ENCODE data around the gene HLCS.

Gene HLCS

DNA sequence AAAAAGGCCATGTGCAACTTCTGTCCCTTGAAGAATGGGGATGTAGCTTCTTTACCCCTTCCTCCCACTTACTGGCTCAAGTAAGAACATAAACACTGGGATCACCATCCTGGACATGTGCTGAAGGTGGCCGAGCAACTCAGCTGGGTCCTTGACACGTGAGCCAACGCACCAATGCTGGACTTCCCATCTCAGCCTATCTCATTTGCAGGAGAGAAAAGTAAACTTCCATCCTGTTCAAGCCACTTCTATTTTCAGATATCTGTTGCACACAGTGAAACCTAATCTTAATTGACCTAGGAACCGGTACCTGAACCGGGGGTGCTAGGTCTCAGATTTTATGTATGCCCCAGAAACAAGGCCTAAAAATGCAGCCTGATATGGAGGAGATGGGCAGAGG, 75.3 kb downstream of the HLCS start:
- no peaks in the 10 kb centered on the region for H3K4me1 ChIP-seq
- H3K27me3 ChIP-seq = no peaks in the 10 kb centered on the region
- H3K27ac ChIP-seq = no peak overlapping the region
- TF ChIP-seq, protein P1, sequence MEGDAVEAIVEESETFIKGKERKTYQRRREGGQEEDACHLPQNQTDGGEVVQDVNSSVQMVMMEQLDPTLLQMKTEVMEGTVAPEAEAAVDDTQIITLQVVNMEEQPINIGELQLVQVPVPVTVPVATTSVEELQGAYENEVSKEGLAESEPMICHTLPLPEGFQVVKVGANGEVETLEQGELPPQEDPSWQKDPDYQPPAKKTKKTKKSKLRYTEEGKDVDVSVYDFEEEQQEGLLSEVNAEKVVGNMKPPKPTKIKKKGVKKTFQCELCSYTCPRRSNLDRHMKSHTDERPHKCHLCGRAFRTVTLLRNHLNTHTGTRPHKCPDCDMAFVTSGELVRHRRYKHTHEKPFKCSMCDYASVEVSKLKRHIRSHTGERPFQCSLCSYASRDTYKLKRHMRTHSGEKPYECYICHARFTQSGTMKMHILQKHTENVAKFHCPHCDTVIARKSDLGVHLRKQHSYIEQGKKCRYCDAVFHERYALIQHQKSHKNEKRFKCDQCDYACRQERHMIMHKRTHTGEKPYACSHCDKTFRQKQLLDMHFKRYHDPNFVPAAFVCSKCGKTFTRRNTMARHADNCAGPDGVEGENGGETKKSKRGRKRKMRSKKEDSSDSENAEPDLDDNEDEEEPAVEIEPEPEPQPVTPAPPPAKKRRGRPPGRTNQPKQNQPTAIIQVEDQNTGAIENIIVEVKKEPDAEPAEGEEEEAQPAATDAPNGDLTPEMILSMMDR (IDR thresholded peaks at IDR 0.05) = no peak
- H3K4me3 ChIP-seq = no peak overlapping the region
- H3K9me3 ChIP-seq = no peaks in the 10 kb centered on the region
- peaks cover 0 to 43% (median 14%) of the 10 kb centered on the region in 3 donors for H3K36me3 ChIP-seq
- no peak for DNase-seq
- intact Hi-C loops (cut with DNase I; ENCODE audit: low total_unique reads) = no loop called here

- Histone ChIP-seq H3K9me3 (no peaks in the 10 kb centered on the region), H3K27me3 (no peaks in the 10 kb centered on the region), H3K27ac (no peak overlapping the region), H3K4me3 (no peak overlapping the region), H3K36me3 (peaks cover 0 to 33% (median 11%) of the 10 kb centered on the region in 3 donors), H3K4me1 (no peaks in the 10 kb centered on the region)
- DNase-seq = no peak
- intact Hi-C loops (cut with DNase I; ENCODE audit: low total_unique reads) = no loop called here
- TF ChIP-seq, protein P1 (IDR thresholded peaks at IDR 0.05) = no peak
Observed at GRCh38 chr21:36890086-36890485, 76.4 kb downstream of the HLCS start.

DNA sequence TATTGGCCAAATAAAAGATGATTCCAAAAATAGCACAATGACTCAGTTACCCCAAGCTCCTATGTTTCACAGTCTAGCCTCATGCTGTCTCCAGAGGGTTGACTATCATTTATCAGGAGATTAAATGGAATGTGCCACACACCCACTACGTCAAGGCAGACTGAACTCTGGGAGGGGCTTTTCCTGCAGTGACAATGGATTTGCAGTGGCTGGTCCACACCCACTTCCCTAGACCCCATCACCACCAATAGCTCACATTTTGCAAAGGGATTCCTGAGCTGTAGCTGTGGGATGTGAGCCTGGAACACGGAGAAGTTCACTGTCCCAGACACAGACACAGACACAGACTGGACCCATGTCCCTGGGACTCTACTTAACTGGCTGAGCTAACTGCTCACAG, 77.1 kb downstream of the HLCS start:
- Histone ChIP-seq H3K9me3 (no peaks in the 10 kb centered on the region), H3K36me3 (peaks cover 0 to 28% (median 6%) of the 10 kb centered on the region in 3 donors), H3K4me1 (no peaks in the 10 kb centered on the region), H3K27me3 (no peaks in the 10 kb centered on the region), H3K27ac (no peak overlapping the region), H3K4me3 (no peak overlapping the region)
- intact Hi-C loops (cut with DNase I; ENCODE audit: low total_unique reads) = no loop called here
- DNase-seq = no peak
- TF ChIP-seq, protein P1 (IDR thresholded peaks at IDR 0.05) = no peak

GRCh38 chr21:36888466-36888865, 78.0 kb downstream of the HLCS start:
- DNase-seq = no peak
- Histone ChIP-seq H3K9me3 (no peaks in the 10 kb centered on the region), H3K27me3 (no peaks in the 10 kb centered on the region), H3K27ac (no peak overlapping the region), H3K4me3 (no peak overlapping the region), H3K36me3 (peaks cover 0 to 24% (median 0%) of the 10 kb centered on the region in 3 donors), H3K4me1 (no peaks in the 10 kb centered on the region)
- intact Hi-C loops (cut with DNase I; ENCODE audit: low total_unique reads) = no loop called here
- TF ChIP-seq, protein P1 (IDR thresholded peaks at IDR 0.05) = no peak

DNA sequence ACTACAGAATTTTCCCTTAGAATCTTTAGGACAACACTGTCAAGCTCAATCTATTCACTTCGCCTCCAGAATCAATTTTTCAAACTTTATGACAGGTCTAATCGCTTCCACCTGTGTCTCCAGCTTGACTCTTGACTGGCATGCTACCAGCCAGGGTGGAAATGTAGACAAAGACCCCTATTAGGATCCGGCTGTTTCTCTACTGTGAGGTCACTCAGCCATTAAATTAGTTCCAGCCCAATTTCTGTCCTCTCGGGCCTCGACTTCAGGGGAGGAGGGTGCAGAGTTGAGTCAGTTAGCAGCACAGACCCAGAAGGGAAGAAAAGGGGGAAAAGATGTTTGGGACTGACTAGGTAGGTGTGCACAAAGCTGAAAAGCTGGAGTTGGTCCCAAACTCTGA, 78.5 kb downstream of the HLCS start:
- peaks cover 0 to 19% (median 0%) of the 10 kb centered on the region in 3 donors for H3K36me3 ChIP-seq
- TF ChIP-seq, protein P1 (IDR thresholded peaks at IDR 0.05) = no peak
- DNase-seq = no peak
- no peaks in the 10 kb centered on the region for H3K9me3 ChIP-seq
- no peak overlapping the region for H3K4me3 ChIP-seq
- H3K4me1 ChIP-seq = no peaks in the 10 kb centered on the region
- H3K27ac ChIP-seq = no peak overlapping the region
- H3K27me3 ChIP-seq = no peaks in the 10 kb centered on the region
- intact Hi-C loops (cut with DNase I; ENCODE audit: low total_unique reads) = no loop called here
